ENCODE measurements around the gene PDCD1.

Gene PDCD1

GRCh38 chr2:241895427-241895711, 36.7 kb upstream of the PDCD1 start:
- DNase-seq: no peak

GRCh38 chr2:241894681-241895426, 36.2 kb upstream of the PDCD1 start:
- DNase-seq: no peak

GRCh38 chr2:241894056-241894641, 35.5 kb upstream of the PDCD1 start:
- DNase-seq: no peak

- no peak for DNase-seq
Measured at GRCh38 chr2:241893265-241893664, 34.6 kb upstream of the PDCD1 start.

GRCh38 chr2:241892299-241893137, 33.8 kb upstream of the PDCD1 start:
- DNase-seq: no peak

- no peak for DNase-seq
Measured at GRCh38 chr2:241891988-241892298, 33.2 kb upstream of the PDCD1 start.

GRCh38 chr2:241891315-241891987, 32.8 kb upstream of the PDCD1 start:
- no peak for DNase-seq

GRCh38 chr2:241890524-241891235, 32.0 kb upstream of the PDCD1 start:
- no peak for DNase-seq

- DNase-seq: no peak
Measured at GRCh38 chr2:241888641-241889040, 29.9 kb upstream of the PDCD1 start.

GRCh38 chr2:241887806-241888522, 29.3 kb upstream of the PDCD1 start:
- no peak for DNase-seq

- no peak for DNase-seq
Measured at GRCh38 chr2:241886840-241887447, 28.2 kb upstream of the PDCD1 start.

GRCh38 chr2:241885946-241886643, 27.4 kb upstream of the PDCD1 start:
- no peak for DNase-seq

GRCh38 chr2:241885291-241885945, 26.7 kb upstream of the PDCD1 start:
- DNase-seq: no peak

- no peak for DNase-seq
Measured at GRCh38 chr2:241884951-241885290, 26.2 kb upstream of the PDCD1 start.

- DNase-seq: no peak
Measured at GRCh38 chr2:241882091-241882625, 23.5 kb upstream of the PDCD1 start.

- DNase-seq: no peak
Measured at GRCh38 chr2:241880311-241881073, 21.8 kb upstream of the PDCD1 start.

- no peak for DNase-seq
Measured at GRCh38 chr2:241879326-241879725, 20.6 kb upstream of the PDCD1 start.

- peak; percentile 72 for DNase-seq
Measured at GRCh38 chr2:241877989-241878970, 19.6 kb upstream of the PDCD1 start.
